Upper lobe of right lung (tissue), 1 donor: ENCODE data around the gene CLDN19. TPM values are rescaled to one million over a fixed set of nuclear protein-coding genes. Genes with fewer than 3 reads are reported as not detected.

Experiments
- ATAC-seq: fragments of 200-7000 bp; cut with Tn5 transposase; one replicate; pipeline ENCODE4 v1.9.1; 2020; ENCODE audit warnings: mild to moderate bottlenecking, moderate library complexity
- DNase-seq: peaks from one replicate; pipeline ENCODE4 v3.0.0-alpha.2; 2020
- H3K27ac ChIP-seq: fragments of 200-600 bp; one replicate; pipeline ENCODE4 v1.8.0; 2022
- H3K27me3 ChIP-seq: fragments of 200-600 bp; one replicate; pipeline ENCODE4 v1.8.0; 2022; ENCODE audit warnings: mild to moderate bottlenecking
- H3K36me3 ChIP-seq: fragments of 200-600 bp; one replicate; pipeline ENCODE4 v1.8.0; 2022
- H3K4me1 ChIP-seq: fragments of 200-600 bp; one replicate; pipeline ENCODE4 v1.8.0; 2022
- H3K4me3 ChIP-seq: fragments of 200-600 bp; one replicate; pipeline ENCODE4 v1.8.0; 2022; ENCODE audit warnings: mild to moderate bottlenecking
- H3K9me3 ChIP-seq: fragments of 200-600 bp; one replicate; pipeline ENCODE4 v1.8.0; 2022
- CTCF ChIP-seq: fragments of 200-600 bp; IDR thresholded peaks from one replicate; pipeline ENCODE4 v1.8.0; 2022; ENCODE audit warnings: antibody characterized with exemption
- intact Hi-C: fragments of 100-400 bp; cut with DNase I; formaldehyde crosslinking; loops from one replicate; pipeline ENCODE4 v1.11.0; 2022
- total RNA-seq: library from RNA; stranded (reverse); fragmentation: NEBNext Ultra II Directional; extraction: Animal tissue kit (Norgen Biotek cat#: 25700); gene quantifications from one replicate; pipeline ENCODE4 v1.2.1, GENCODE V29; 2021
- donor health status: DM: no; HTN: yes; CAD: no; lungs with severe emphysema.

The CLDN19 gene
- total RNA-seq, 1 donor from 2014 or later = not detected

GRCh38 chr1:42745851-42746250 is 5.8 kb upstream of the CLDN19 start:
- Histone ChIP-seq H3K9me3 (no peaks in the 10 kb centered on the region), H3K4me3 (no peak overlapping the region), H3K36me3 (peaks cover 33% of the 10 kb centered on the region), H3K4me1 (no peaks in the 10 kb centered on the region), H3K27me3 (no peaks in the 10 kb centered on the region), H3K27ac (no peak overlapping the region)
- intact Hi-C loops = loop anchor here (10.0 kb wide), 1 partner anchor 151 kb away; no protein-coding TSS in a partner anchor
- ATAC-seq (no peak), DNase-seq (no peak)
- no peak for TF ChIP-seq CTCF

- intact Hi-C loops = loop anchor here (10.0 kb wide), 1 partner anchor 149 kb away; no protein-coding TSS in a partner anchor
- Histone ChIP-seq H3K4me1 (no peaks in the 10 kb centered on the region), H3K36me3 (peaks cover 20% of the 10 kb centered on the region), H3K4me3 (no peak overlapping the region), H3K27ac (no peak overlapping the region), H3K9me3 (no peaks in the 10 kb centered on the region), H3K27me3 (no peaks in the 10 kb centered on the region)
- DNase-seq = no peak
- TF ChIP-seq CTCF = no peak
- no peak for ATAC-seq
These were observed 4.0 kb upstream of the CLDN19 start for GRCh38 chr1:42744148-42744413.

GRCh38 chr1:42743317-42744147 is 3.5 kb upstream of the CLDN19 start:
- Histone ChIP-seq H3K36me3 (peaks cover 19% of the 10 kb centered on the region), H3K9me3 (no peaks in the 10 kb centered on the region), H3K27me3 (no peaks in the 10 kb centered on the region), H3K4me3 (no peak overlapping the region), H3K4me1 (no peaks in the 10 kb centered on the region), H3K27ac (no peak overlapping the region)
- no peak for TF ChIP-seq CTCF
- intact Hi-C loops = loop anchor here (10.0 kb wide), 1 partner anchor 149 kb away; no protein-coding TSS in a partner anchor
- DNase-seq (no peak), ATAC-seq (no peak)

- TF ChIP-seq CTCF = no peak
- Histone ChIP-seq H3K4me1 (no peaks in the 10 kb centered on the region), H3K27me3 (no peaks in the 10 kb centered on the region), H3K9me3 (no peaks in the 10 kb centered on the region), H3K27ac (no peak overlapping the region), H3K36me3 (peaks cover 13% of the 10 kb centered on the region), H3K4me3 (no peak overlapping the region)
- DNase-seq (no peak), ATAC-seq (no peak)
- intact Hi-C loops = loop anchor here (10.0 kb wide), 1 partner anchor 148 kb away; no protein-coding TSS in a partner anchor
These were observed 2.7 kb upstream of the CLDN19 start for GRCh38 chr1:42742617-42743316.

GRCh38 chr1:42742141-42742540 is 2.1 kb upstream of the CLDN19 start:
- Histone ChIP-seq H3K27me3 (no peaks in the 10 kb centered on the region), H3K36me3 (peaks cover 9% of the 10 kb centered on the region), H3K9me3 (no peaks in the 10 kb centered on the region), H3K27ac (no peak overlapping the region), H3K4me1 (no peaks in the 10 kb centered on the region), H3K4me3 (no peak overlapping the region)
- DNase-seq (no peak), ATAC-seq (no peak)
- no peak for TF ChIP-seq CTCF
- intact Hi-C loops = loop anchor here (10.0 kb wide), 1 partner anchor 147 kb away; no protein-coding TSS in a partner anchor
